GM19023 (cell line): Measurements from ENCODE around the gene TBC1D22B.
"Not testable (repeated sequence)": the region's sequence is repeated elsewhere in the genome, so short reads cannot be mapped to it uniquely, and the experiment has no call there.

ENCODE experiments used
- ATAC-seq: cut with Tn5 transposase; IDR thresholded peaks from one replicate; pipeline ENCODE4 v1.9.1; 2021; ENCODE audit warnings: mild to moderate bottlenecking, moderate library complexity; ENCODE audit not compliant: unreplicated experiment

The TBC1D22B gene

GRCh38 chr6:37319156-37319555 is 61.6 kb downstream of the TBC1D22B start:
- no peak for ATAC-seq

DNA sequence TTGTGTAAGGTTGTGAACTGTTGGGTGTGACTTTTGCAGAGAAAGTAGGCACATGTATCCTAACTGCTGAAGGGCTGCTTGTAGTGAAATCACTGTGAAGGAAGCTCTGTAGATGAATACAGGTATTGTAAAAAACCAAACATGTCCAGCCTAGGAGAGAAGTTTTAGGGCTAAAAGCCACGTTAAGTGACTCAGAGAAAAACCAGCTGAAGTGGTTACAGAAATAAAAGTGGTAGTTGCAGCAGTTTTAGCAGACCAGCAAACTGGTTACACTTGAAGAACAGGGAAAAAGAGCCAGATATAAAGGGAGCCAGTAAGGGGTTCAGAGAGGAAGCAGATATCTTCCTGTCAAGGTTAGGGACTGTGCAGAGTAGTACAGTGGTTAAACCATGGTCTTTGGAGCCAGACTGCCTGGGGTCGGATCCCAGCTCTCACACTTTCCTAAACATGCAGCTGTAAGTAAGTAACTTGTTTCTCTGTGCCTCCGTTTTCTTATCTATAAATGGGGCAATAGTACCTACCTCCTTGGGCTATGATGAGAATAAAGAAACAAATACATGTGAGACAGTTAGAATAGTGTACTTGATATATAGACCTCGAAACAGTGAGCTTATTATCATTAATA is 62.4 kb downstream of the TBC1D22B start:
- ATAC-seq, result no peak

GRCh38 chr6:37320646-37321045 is 63.1 kb downstream of the TBC1D22B start:
- no peak for ATAC-seq

DNA sequence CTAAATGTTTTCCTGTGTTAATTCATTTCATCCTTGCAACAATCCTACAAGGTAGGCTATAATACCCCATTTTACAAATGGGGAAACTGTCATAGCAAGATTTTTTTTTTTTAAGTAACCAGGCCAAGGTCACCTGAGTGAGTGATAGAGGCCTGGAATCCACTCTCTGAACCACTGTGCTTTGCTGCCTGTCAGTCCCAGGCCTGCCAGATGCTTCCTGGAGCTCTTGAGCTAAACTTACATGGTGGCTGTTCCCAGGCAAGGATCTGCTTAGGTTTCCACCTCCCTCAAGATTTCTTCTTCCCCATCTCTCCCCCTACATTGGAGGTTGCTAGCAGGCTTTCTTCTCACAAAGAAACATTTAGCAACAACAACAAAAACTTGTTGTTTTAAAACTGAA is 63.5 kb downstream of the TBC1D22B start:
- ATAC-seq, result no peak

DNA sequence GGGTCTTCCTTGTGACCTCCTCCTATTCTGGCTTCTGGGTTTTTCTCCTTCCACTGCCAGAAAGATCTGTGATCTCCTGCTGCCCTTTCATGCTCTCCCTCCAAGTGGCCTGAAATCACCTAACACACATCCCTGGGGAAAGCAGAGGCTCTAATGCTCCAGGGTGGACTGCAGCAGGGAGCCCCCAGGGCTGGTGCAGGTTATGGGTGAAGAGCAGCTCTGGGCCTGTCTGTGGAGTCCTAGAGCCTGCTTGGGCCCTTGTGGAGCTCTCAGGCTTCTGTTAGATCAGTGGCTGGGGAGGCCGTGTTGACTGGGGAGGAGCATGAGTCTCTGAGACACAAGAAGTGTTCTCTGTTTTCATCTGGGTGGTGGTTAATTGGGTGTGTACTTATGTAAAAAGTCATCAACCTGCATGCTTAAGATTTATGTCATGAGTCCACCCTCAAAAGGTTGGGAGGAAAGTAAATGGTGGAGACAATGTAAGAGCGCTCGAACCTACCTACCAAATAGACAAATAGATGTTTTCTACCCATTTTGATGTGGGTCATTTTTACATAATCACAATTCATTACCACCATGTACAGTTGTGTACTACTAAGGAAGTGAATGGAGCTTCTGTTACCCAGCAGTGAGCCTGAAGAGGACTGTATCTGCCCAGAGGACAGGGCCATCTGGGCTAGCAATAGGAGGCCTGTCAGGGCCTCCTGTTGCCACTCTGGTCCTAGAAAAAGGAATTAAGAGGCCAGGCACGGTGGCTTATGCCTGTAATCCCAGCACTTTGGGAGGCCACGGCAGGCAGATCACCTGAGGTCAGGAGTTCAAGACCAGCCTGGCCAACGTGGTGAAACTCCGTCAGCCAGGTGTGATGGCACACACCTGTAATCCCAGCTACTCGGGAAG is 64.2 kb downstream of the TBC1D22B start:
- ATAC-seq, result no peak

DNA sequence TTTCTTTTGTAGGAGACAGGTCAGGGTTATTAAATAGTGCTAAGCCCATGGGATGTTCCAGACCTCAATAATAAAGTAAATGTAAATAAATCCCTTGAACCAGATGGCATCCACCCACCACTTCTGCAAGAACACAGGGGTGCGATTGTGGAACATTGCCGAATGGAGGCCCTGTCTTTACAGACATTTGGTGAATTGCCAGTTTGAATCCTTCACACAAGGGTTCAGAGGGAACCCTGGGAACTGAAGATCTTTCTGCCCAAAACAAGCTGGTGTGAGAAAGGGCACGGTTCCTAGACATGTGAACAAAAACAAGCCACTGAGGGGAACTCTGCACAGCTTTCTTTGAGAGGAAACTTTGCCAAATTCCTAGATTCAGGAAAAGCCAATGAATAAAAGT is 66.0 kb downstream of the TBC1D22B start:
- ATAC-seq, result no peak

DNA sequence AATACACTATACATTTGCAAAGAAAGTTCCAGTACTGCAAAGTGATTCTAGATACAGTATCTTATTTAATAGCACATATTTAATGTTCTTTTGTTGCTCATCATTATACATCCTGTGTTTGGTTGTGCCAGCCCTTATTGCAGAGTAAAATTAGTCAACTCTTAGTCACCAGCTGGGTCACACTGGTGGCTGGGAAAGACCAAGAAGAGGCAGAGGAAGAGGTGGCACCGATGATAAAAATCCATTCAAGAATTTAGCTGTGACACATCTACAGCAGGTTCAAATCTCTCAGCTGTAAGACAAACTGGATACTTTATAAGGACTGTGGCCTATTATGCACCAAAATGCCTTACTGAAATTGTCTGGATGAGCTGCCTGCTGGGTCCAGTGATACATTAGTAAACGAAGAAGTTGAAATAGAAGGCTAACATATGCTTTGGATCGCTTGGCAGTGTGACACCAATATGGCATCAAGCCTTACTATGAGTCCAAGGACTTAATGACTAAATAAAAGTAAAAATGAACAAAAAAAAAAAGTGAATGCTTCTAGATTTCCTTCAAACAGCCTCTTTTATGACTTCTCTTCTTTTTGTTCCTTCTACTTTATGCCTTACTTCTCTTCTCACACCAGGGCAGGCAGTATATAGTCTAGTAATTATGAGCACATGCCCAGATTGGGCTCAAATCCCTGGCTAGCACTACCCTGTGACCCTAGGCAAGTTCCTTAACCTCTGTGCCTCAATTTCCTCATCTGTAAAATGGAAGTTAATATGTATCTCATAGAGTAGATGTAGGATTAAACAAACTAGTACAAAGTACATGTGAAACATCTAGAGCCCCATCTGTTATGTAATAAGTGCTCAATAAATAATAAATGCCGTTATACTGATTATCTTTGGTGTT is 66.8 kb downstream of the TBC1D22B start:
- no peak for ATAC-seq

GRCh38 chr6:37330345-37330744 is 72.8 kb downstream of the TBC1D22B start:
- not testable (repeated sequence) for ATAC-seq

DNA sequence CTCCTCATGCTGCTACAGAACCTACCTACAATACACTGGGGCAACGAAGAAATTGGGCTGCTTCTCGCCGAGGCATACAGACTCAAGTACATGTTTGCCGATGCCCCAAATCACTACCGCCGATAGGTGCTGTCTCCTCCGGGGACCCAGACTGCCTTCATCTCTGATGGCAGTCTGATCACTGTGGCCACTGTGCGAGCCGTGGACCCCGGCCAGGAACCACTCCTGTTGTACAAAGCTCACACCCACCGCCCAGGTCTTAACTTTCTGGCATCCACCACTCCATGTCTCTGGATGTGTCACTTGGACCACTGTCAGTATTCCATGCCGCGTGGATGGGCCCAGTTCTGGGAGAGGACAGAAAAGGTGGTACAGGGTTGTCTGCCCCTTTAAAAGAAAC is 73.5 kb downstream of the TBC1D22B start:
- no peak for ATAC-seq

GRCh38 chr6:37332894-37333293 is 75.3 kb downstream of the TBC1D22B start:
- ATAC-seq, result no peak

GRCh38 chr6:37334047-37334446 is 76.5 kb downstream of the TBC1D22B start:
- ATAC-seq, result no peak

DNA sequence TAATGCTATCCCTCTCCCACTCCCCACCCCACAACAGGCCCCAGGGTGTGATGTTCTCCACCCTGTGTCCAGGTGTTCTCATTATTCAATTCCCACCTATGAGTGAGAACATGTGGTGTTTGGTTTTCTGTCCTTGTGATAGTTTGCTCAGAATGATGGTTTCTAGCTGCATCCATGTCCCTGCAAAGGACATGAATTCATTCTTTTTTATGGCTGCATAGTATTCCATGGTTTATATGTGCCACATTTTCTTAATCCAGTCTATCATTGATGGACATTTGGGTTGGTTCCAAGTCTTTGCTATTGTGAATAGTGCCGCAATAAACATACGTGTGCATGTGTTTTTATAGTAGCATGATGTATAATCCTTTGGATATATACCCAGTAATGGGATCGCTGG is 80.7 kb downstream of the TBC1D22B start:
- ATAC-seq, result not testable (repeated sequence)

DNA sequence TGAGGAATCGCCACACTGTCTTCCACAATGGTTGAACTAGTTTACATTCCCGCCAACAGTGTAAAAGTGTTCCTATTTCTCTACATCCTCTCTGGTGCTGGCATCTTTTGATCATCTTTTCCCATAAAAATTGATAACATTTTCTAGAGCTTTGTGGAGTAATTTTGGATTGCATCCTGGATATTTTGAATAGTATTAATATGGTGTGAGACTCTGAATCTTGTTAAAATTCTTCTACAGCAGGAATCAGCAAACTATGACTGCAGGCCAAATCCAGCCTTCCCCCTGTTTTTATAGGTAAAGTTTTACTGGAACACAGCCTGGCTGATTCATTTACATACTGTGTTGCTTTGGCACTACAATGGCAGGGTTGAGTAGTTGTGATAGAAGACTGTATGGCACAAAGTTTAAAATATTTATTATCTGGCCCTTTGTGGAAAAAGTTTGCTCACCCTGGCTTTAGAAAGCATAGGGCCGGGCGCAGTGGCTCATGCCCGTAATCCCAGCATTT is 81.2 kb downstream of the TBC1D22B start:
- ATAC-seq, result no peak

GRCh38 chr6:37339741-37340638 is 82.4 kb downstream of the TBC1D22B start:
- ATAC-seq, result no peak

- ATAC-seq, result no peak
These were observed 83.0 kb downstream of the TBC1D22B start for GRCh38 chr6:37340639-37340943.

GRCh38 chr6:37343248-37343647 is 85.7 kb downstream of the TBC1D22B start:
- ATAC-seq, result no peak

DNA sequence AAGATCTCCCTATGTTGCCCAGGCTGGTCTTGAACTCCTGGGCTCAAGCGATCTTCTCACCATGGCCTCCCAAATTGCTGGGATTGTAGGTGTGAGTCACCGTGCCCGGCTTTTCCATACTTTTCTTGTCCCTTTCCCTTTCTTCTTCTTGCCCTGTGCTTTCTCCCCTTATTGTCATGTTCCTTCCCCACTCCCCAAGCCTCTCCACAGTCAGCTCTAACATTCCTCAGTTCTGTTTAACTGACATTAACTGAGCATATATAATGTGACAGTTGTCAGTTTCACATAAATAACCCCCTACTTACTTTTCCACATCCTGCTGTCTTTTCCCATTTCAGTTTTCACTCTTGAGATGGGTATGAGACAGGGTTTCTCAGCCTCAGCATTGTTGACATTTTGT is 86.7 kb downstream of the TBC1D22B start:
- ATAC-seq, result no peak

- not testable (repeated sequence) for ATAC-seq
These were observed 88.2 kb downstream of the TBC1D22B start for GRCh38 chr6:37345804-37346203.

DNA sequence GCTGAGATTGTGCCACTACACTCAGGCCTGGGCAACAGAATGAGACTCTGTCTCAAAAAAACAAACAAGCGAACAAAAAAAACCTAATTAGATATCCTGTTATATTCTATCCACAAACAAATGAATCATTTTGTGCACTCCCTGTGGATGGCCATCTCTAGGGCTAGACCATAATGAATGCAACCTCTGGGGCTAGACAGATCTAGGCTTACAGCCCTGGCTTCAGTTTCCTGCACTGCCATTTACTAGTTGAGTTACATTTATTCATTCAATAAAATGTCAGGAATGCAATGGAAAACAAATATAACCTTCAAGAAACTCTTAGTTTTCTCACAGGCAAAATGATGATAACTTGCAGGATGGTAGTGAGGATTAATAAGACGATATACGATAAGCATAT is 89.6 kb downstream of the TBC1D22B start:
- no peak for ATAC-seq

GRCh38 chr6:37347670-37348111 is 90.1 kb downstream of the TBC1D22B start:
- ATAC-seq, result no peak
